Natural killer cell (primary cell): ENCODE results near the gene MPZL3. TPM values are rescaled to one million over a fixed set of nuclear protein-coding genes. Genes with fewer than 3 reads are reported as not detected.

Source experiments
- ATAC-seq, 3 donors: fragments of 150-1000 bp in 2 of 3; fragments of 200-7000 bp in 1 of 3; cut with Tn5 transposase; 1 replicate in 1 of 3; 2 replicates in 2 of 3; pipeline ENCODE4 v1.10.0; 2021; ENCODE audit warnings: mild to moderate bottlenecking in 2 of 3, moderate library complexity in 2 of 3
- DNase-seq, 2 donors: peaks; one replicate each; pipeline versions ENCODE4 v3.0.0 to v3.0.0-alpha.2; 2013 to 2021; ENCODE audit warnings: mixed read lengths in 1 of 2
- H3K27ac ChIP-seq: one replicate; pipeline ENCODE4 v1.5.1; 2013; ENCODE audit warnings: mild to moderate bottlenecking, low read length
- H3K27me3 ChIP-seq: one replicate; pipeline ENCODE4 v1.6.1; 2013; ENCODE audit warnings: low read length; ENCODE audit not compliant: control insufficient read depth, insufficient read depth
- H3K36me3 ChIP-seq: one replicate; pipeline ENCODE4 v1.6.1; 2013; ENCODE audit warnings: low read length; ENCODE audit not compliant: control insufficient read depth, insufficient read depth
- H3K4me1 ChIP-seq: one replicate; pipeline ENCODE4 v1.6.1; 2013; ENCODE audit warnings: low read length; ENCODE audit not compliant: control insufficient read depth, insufficient read depth
- H3K4me3 ChIP-seq: one replicate; pipeline ENCODE4 v1.5.1; 2013; ENCODE audit warnings: low read length
- H3K9me3 ChIP-seq: one replicate; pipeline ENCODE4 v1.6.1; 2013; ENCODE audit warnings: low read length; ENCODE audit not compliant: control insufficient read depth, insufficient read depth
- H3K27ac Mint-ChIP-seq, 2 donors: one replicate each; pipeline ENCODE4 v1.8.0; 2022; ENCODE audit warnings: mild to moderate bottlenecking in 2 of 2, mixed read lengths in 2 of 2, moderate library complexity in 1 of 2
- H3K27me3 Mint-ChIP-seq, 2 donors: one replicate each; pipeline ENCODE4 v1.8.0; 2022; ENCODE audit warnings: low read depth in 2 of 2, mixed read lengths in 2 of 2
- H3K36me3 Mint-ChIP-seq: one replicate; pipeline ENCODE4 v1.8.0; 2022; ENCODE audit warnings: mixed read lengths
- H3K4me1 Mint-ChIP-seq, 2 donors: one replicate each; pipeline ENCODE4 v1.8.0; 2022; ENCODE audit warnings: mixed read lengths in 2 of 2
- H3K4me3 Mint-ChIP-seq: one replicate; pipeline ENCODE4 v1.8.0; 2022; ENCODE audit warnings: mild to moderate bottlenecking, moderate library complexity, mixed read lengths
- H3K9me3 Mint-ChIP-seq, 2 donors: one replicate each; pipeline ENCODE4 v1.8.0; 2022; ENCODE audit warnings: mixed read lengths in 2 of 2
- CTCF ChIP-seq: fragments of 200-600 bp; IDR thresholded peaks from one replicate; pipeline ENCODE4 v1.8.0; 2022; ENCODE audit warnings: antibody characterized with exemption
- WGBS: methylation state at CpG from one replicate; pipeline ENCODE4 v1.1.7; 2013; ENCODE audit warnings: missing lambda C conversion rate; ENCODE audit not compliant: insufficient coverage; 5-methylcytosine and 5-hydroxymethylcytosine counted together
- intact Hi-C: fragments of 100-400 bp; cut with micrococcal nuclease; formaldehyde crosslinking; loops from one replicate; pipeline ENCODE4 v1.14.2; 2022
- total RNA-seq, 4 donors: library from RNA; stranded (reverse); fragments of 120-200 nt in 1 of 4; gene quantifications; one replicate each; pipeline versions ENCODE4 v1.2.3 to v1.2.4, GENCODE V29; 2013 to 2022

The MPZL3 gene
- total RNA-seq, 3 donors from 2014 or later (not counting 1 experiment from before 2014, with no cell fraction given) = 6.3 to 7.5 (median 6.7) TPM

GRCh38 chr11:118210323-118210722, 41.8 kb downstream of the MPZL3 start:
- TF ChIP-seq CTCF = no peak
- H3K27ac Mint-ChIP-seq = no peak overlapping the region
- H3K4me1 ChIP-seq = peaks cover 15% of the 10 kb centered on the region
- ATAC-seq (no peak), DNase-seq (no peak)
- WGBS = 95% methylated on average over 7 of the region's 7 CpGs
- H3K27me3 ChIP-seq = no peaks in the 10 kb centered on the region
- no peaks in the 10 kb centered on the region for H3K9me3 ChIP-seq
- H3K36me3 ChIP-seq = peaks cover 4% of the 10 kb centered on the region
- intact Hi-C loops = no loop called here
- H3K4me3 Mint-ChIP-seq = no peak overlapping the region
- H3K4me1 Mint-ChIP-seq = peaks cover 25 to 52% of the 10 kb centered on the region in 2 donors
- H3K36me3 Mint-ChIP-seq = no peaks in the 10 kb centered on the region
- H3K9me3 Mint-ChIP-seq = no peaks in the 10 kb centered on the region
- no peak overlapping the region for H3K4me3 ChIP-seq
- no peak overlapping the region for H3K27ac ChIP-seq
- peaks cover 15 to 38% of the 10 kb centered on the region in 2 donors for H3K27me3 Mint-ChIP-seq

- TF ChIP-seq CTCF = no peak
- Mint-ChIP-seq H3K4me1 (peaks cover 18 to 39% of the 10 kb centered on the region in 2 donors), H3K4me3 (no peak overlapping the region), H3K9me3 (no peaks in the 10 kb centered on the region), H3K36me3 (no peaks in the 10 kb centered on the region), H3K27ac (no peak overlapping the region), H3K27me3 (peaks cover 15 to 27% of the 10 kb centered on the region in 2 donors)
- no peaks in the 10 kb centered on the region for H3K27me3 ChIP-seq
- WGBS = 74% methylated on average over 2 of the region's 3 CpGs
- H3K27ac ChIP-seq = no peak overlapping the region
- H3K4me3 ChIP-seq = no peak overlapping the region
- ATAC-seq (no peak), DNase-seq (no peak)
- no peaks in the 10 kb centered on the region for H3K9me3 ChIP-seq
- peaks cover 4% of the 10 kb centered on the region for H3K36me3 ChIP-seq
- H3K4me1 ChIP-seq = peaks cover 15% of the 10 kb centered on the region
- intact Hi-C loops = no loop called here
These were observed 43.1 kb downstream of the MPZL3 start for GRCh38 chr11:118209033-118209432.

DNA sequence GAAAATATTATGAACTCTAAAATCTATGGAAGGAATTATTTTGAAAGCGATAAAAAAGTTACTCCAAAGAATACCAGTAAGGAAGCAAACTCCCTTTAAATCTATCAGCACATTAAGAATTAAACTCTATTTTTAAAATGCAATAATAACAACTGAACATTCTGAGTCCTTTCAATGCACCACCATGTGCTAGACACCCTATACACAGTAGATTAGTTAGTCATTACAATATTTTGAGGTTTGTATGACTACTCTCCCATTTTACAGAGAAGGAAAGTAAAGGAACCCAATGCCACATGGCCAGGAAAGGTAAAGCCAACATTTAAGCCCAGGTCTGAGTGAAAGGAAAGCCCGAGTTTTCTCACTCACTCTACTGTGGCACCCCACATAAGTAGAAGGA, 45.1 kb downstream of the MPZL3 start:
- Histone ChIP-seq H3K27ac (no peak overlapping the region), H3K4me1 (peaks cover 29% of the 10 kb centered on the region), H3K36me3 (peaks cover 4% of the 10 kb centered on the region), H3K27me3 (no peaks in the 10 kb centered on the region), H3K9me3 (no peaks in the 10 kb centered on the region), H3K4me3 (no peak overlapping the region)
- Mint-ChIP-seq H3K27ac (peak overlapping the region; percentile 5 to 74), H3K4me1 (peaks cover 18 to 26% of the 10 kb centered on the region in 2 donors), H3K27me3 (peaks cover 5 to 7% of the 10 kb centered on the region in 2 donors), H3K9me3 (no peaks in the 10 kb centered on the region), H3K36me3 (no peaks in the 10 kb centered on the region), H3K4me3 (no peak overlapping the region)
- intact Hi-C loops = no loop called here
- ATAC-seq (no peak), DNase-seq (no peak)
- no CpG with 5 or more reads among the region's 2 CpGs for WGBS
- TF ChIP-seq CTCF = no peak

DNA sequence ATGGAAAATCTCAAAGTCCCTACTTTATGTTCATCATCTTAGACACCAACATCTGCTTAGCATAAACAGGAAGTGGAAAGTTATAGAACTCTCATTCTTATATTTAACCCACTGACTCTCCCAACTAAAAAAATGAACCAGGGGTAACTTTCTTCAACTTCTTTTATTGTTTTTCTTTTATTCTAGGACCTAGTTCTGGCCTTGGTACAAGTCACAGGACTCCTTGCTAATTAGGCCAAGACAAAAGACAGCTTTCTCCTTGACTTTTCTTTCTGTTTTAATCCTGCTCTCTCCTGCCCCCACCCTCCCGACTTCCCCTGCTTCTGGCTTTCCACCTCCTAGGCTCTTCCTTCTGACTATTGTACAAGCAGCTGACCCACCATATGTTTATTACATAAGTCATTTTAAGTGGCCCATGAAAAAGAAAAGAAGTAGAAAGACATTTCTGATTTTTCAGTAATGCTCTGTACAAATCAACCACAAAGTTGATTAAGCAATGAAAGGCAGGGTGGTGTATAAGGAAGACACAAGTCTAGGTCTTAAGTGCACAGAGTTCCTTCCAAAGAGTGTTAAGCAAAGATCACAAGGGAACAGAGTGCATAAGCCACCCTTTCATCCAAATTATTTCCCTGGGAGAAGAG, 45.7 kb downstream of the MPZL3 start:
- H3K4me3 Mint-ChIP-seq = peak overlapping the region; percentile 37
- H3K36me3 Mint-ChIP-seq = no peaks in the 10 kb centered on the region
- peak in 1 of 2 donors; percentile 26 for DNase-seq
- 21% methylated on average over 1 of the region's 1 CpG for WGBS
- TF ChIP-seq CTCF = no peak
- peaks cover 33% of the 10 kb centered on the region for H3K4me1 ChIP-seq
- peaks cover 2 to 5% of the 10 kb centered on the region in 2 donors for H3K27me3 Mint-ChIP-seq
- H3K4me1 Mint-ChIP-seq = peaks cover 18 to 26% of the 10 kb centered on the region in 2 donors
- intact Hi-C loops = no loop called here
- H3K27ac ChIP-seq = no peak overlapping the region
- ATAC-seq = peak in 1 of 3 donors; percentile 20
- H3K27ac Mint-ChIP-seq = peak overlapping the region; percentile 5 to 74
- H3K9me3 ChIP-seq = no peaks in the 10 kb centered on the region
- H3K9me3 Mint-ChIP-seq = no peaks in the 10 kb centered on the region
- H3K27me3 ChIP-seq = no peaks in the 10 kb centered on the region
- H3K36me3 ChIP-seq = peaks cover 4% of the 10 kb centered on the region
- no peak overlapping the region for H3K4me3 ChIP-seq
